Hepatocyte (in vitro differentiated cells): ENCODE data around the gene ABCB11. TPM values are rescaled to one million over a fixed set of nuclear protein-coding genes. Genes with fewer than 3 reads are reported as not detected.

Experiments
- DNase-seq: peaks from one replicate; pipeline ENCODE4 v3.0.0-alpha.2; 2016; ENCODE audit warnings: low spot score
- H2AFZ ChIP-seq: fragments of 200-600 bp; sonication (generic); 2 replicates; pipeline ENCODE4 v1.6.0; 2016; ENCODE audit warnings: antibody characterized with exemption, mild to moderate bottlenecking
- H3K27ac ChIP-seq: fragments of 200-600 bp; sonication (generic); 2 replicates; pipeline ENCODE4 v1.5.1; 2016; ENCODE audit warnings: mild to moderate bottlenecking
- H3K27me3 ChIP-seq: fragments of 200-600 bp; sonication (generic); 2 replicates; pipeline ENCODE4 v1.6.1; 2016
- H3K36me3 ChIP-seq: fragments of 200-600 bp; sonication (generic); replicated peaks from 2 replicates; pipeline ENCODE4 v1.5.1; 2016; ENCODE audit warnings: low read depth; ENCODE audit not compliant: insufficient read depth
- H3K4me1 ChIP-seq: fragments of 200-600 bp; sonication (generic); 2 replicates; pipeline ENCODE4 v1.5.1; 2016; ENCODE audit warnings: mild to moderate bottlenecking, moderate library complexity; ENCODE audit not compliant: insufficient read depth
- H3K4me2 ChIP-seq: fragments of 200-600 bp; sonication (generic); 2 replicates; pipeline ENCODE4 v1.6.0; 2016
- H3K4me3 ChIP-seq: fragments of 200-600 bp; sonication (generic); 2 replicates; pipeline ENCODE4 v1.5.1; 2016; ENCODE audit warnings: mild to moderate bottlenecking
- H3K79me2 ChIP-seq: fragments of 200-600 bp; sonication (generic); 2 replicates; pipeline ENCODE4 v1.6.0; 2017; ENCODE audit warnings: mild to moderate bottlenecking
- H3K9me2 ChIP-seq: fragments of 200-600 bp; sonication (generic); replicated peaks from 2 replicates; pipeline ENCODE4 v1.6.0; 2017; ENCODE audit warnings: mild to moderate bottlenecking; ENCODE audit not compliant: insufficient read depth
- H3K9me3 ChIP-seq: fragments of 200-600 bp; sonication (generic); 2 replicates; pipeline ENCODE4 v1.5.1; 2016; ENCODE audit warnings: low read depth, mild to moderate bottlenecking
- H4K20me1 ChIP-seq: fragments of 200-600 bp; sonication (generic); 2 replicates; pipeline ENCODE4 v1.6.0; 2016; ENCODE audit warnings: mild to moderate bottlenecking; ENCODE audit not compliant: insufficient read depth, poor library complexity, severe bottlenecking
- EZH2 ChIP-seq: fragments of 200-600 bp; sonication (generic); IDR thresholded peaks from 2 replicates; pipeline ENCODE4 v1.6.1; 2016; ENCODE audit warnings: antibody characterized with exemption, mild to moderate bottlenecking, borderline replicate concordance
- EZH2phosphoT487 ChIP-seq: fragments of 200-600 bp; sonication (generic); IDR thresholded peaks from one replicate; pipeline ENCODE4 v1.6.1; 2018; ENCODE audit warnings: antibody characterized with exemption, mild to moderate bottlenecking, low read depth, moderate library complexity; ENCODE audit not compliant: unreplicated experiment, severe bottlenecking
- WGBS: methylation state at CpG from one replicate; pipeline ENCODE4 v1.1.6; 2016; ENCODE audit warnings: low lambda C conversion rate; ENCODE audit errors: missing lambda C conversion rate; 5-methylcytosine and 5-hydroxymethylcytosine counted together
- polyA plus RNA-seq: library from polyadenylated mRNA; unstranded; fragments of >200 nt; fragmentation: Nextera tagmentation; extraction: Ambion mirVana; gene quantifications from 2 replicates; pipeline ENCODE4 v1.2.1, GENCODE V29; 2016
- total RNA-seq: library from RNA; depleted of rRNA; stranded (reverse); fragments of >200 nt; gene quantifications from 2 replicates; pipeline ENCODE4 v1.2.3, GENCODE V29; 2014
- TF ChIP-seq, protein P1 (sequence below): fragments of 200-600 bp; sonication (generic); IDR thresholded peaks from 2 replicates; pipeline ENCODE4 v1.5.1; 2016; ENCODE audit warnings: antibody characterized with exemption, mild to moderate bottlenecking; ENCODE audit not compliant: poor library complexity

Gene ABCB11
- total and polyA plus RNA-seq, 2 experiments from 2014 or later, result 2.0 to 9.2 TPM

DNA sequence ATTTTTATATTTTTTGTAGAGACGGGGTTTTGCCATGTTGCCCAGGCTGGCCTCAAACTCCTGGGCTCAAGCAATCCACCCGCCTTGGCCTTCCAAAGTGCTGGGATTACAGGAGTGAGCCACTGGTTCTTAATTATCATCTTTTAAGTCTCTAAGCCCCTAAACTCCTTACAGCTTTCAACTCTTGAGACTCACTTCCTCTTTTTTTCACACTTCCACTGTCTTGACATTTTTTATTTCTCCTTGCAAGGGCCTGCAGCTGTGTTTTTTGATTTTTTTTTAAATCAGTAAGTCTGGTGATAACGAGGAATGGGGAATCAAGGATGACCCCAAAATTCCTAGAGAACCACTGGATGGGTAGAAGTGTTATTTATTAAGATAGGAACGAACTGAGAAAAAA lies 8.6 kb upstream of the ABCB11 start:
- no peaks in the 10 kb centered on the region for H3K36me3 ChIP-seq
- no peaks in the 10 kb centered on the region for H3K9me2 ChIP-seq
- TF ChIP-seq, protein P1, sequence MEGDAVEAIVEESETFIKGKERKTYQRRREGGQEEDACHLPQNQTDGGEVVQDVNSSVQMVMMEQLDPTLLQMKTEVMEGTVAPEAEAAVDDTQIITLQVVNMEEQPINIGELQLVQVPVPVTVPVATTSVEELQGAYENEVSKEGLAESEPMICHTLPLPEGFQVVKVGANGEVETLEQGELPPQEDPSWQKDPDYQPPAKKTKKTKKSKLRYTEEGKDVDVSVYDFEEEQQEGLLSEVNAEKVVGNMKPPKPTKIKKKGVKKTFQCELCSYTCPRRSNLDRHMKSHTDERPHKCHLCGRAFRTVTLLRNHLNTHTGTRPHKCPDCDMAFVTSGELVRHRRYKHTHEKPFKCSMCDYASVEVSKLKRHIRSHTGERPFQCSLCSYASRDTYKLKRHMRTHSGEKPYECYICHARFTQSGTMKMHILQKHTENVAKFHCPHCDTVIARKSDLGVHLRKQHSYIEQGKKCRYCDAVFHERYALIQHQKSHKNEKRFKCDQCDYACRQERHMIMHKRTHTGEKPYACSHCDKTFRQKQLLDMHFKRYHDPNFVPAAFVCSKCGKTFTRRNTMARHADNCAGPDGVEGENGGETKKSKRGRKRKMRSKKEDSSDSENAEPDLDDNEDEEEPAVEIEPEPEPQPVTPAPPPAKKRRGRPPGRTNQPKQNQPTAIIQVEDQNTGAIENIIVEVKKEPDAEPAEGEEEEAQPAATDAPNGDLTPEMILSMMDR, result no peak
- no peak for TF ChIP-seq EZH2
- H2AFZ ChIP-seq, result no peak overlapping the region
- H4K20me1 ChIP-seq, result no peaks in the 10 kb centered on the region
- no peaks in the 10 kb centered on the region for H3K9me3 ChIP-seq
- H3K27ac ChIP-seq, result no peak overlapping the region
- no peaks in the 10 kb centered on the region for H3K27me3 ChIP-seq
- 89% methylated on average over 4 of the region's 4 CpGs for WGBS
- H3K4me3 ChIP-seq, result no peak overlapping the region
- H3K4me2 ChIP-seq, result no peak overlapping the region
- H3K79me2 ChIP-seq, result no peaks in the 10 kb centered on the region
- no peaks in the 10 kb centered on the region for H3K4me1 ChIP-seq
- DNase-seq, result no peak

GRCh38 chr2:169038338-169038757 lies 7.2 kb upstream of the ABCB11 start:
- Histone ChIP-seq H3K79me2 (no peaks in the 10 kb centered on the region), H3K9me3 (no peaks in the 10 kb centered on the region), H3K27ac (no peak overlapping the region), H3K4me3 (no peak overlapping the region), H3K4me2 (no peak overlapping the region), H3K9me2 (no peaks in the 10 kb centered on the region), H2AFZ (no peak overlapping the region), H3K36me3 (no peaks in the 10 kb centered on the region), H3K27me3 (no peaks in the 10 kb centered on the region), H4K20me1 (no peaks in the 10 kb centered on the region), H3K4me1 (no peaks in the 10 kb centered on the region)
- DNase-seq, result no peak
- TF ChIP-seq, protein P1, result no peak
- no peak for TF ChIP-seq EZH2
- TF ChIP-seq EZH2phosphoT487, result no peak
- WGBS, result 78% methylated on average over 2 of the region's 2 CpGs

GRCh38 chr2:169036736-169037440 lies 5.8 kb upstream of the ABCB11 start:
- WGBS, result 74% methylated on average over 4 of the region's 4 CpGs

More at GRCh38 chr2:169036736-169037440, 5.8 kb upstream of the ABCB11 start:
- H4K20me1 ChIP-seq, result no peaks in the 10 kb centered on the region
- H3K36me3 ChIP-seq, result no peaks in the 10 kb centered on the region
- TF ChIP-seq EZH2phosphoT487 (no peak), EZH2 (no peak)
- TF ChIP-seq, protein P1, result no peak
- no peak for DNase-seq
- no peak overlapping the region for H2AFZ ChIP-seq
- no peaks in the 10 kb centered on the region for H3K79me2 ChIP-seq
- no peak overlapping the region for H3K4me3 ChIP-seq
- H3K9me2 ChIP-seq, result no peaks in the 10 kb centered on the region
- no peaks in the 10 kb centered on the region for H3K27me3 ChIP-seq
- H3K4me2 ChIP-seq, result no peak overlapping the region
- no peaks in the 10 kb centered on the region for H3K9me3 ChIP-seq
- no peaks in the 10 kb centered on the region for H3K4me1 ChIP-seq
- no peak overlapping the region for H3K27ac ChIP-seq
